NB4 (cell line): ENCODE measurements around the gene BDKRB2.
A peak's percentile ranks its signal among the peaks of the same experiment; 100 is the strongest.

Experiments
- DNase-seq: peaks from one replicate; pipeline ENCODE4 v3.0.0; 2010; ENCODE audit warnings: low read depth
- H3K4me3 ChIP-seq: one replicate; pipeline ENCODE4 v1.5.1; 2011; ENCODE audit warnings: mild to moderate bottlenecking, low read depth, low read length, moderate library complexity
- MYC ChIP-seq: IDR thresholded peaks from 2 replicates; pipeline ENCODE4 v1.6.1; 2011; ENCODE audit warnings: low read depth, low read length
- POLR2A ChIP-seq: IDR thresholded peaks from 2 replicates; pipeline ENCODE4 v1.6.1; 2011; ENCODE audit warnings: mild to moderate bottlenecking; ENCODE audit not compliant: insufficient read length; ENCODE audit errors: extremely low read depth
- TF ChIP-seq, protein P1 (sequence below): IDR thresholded peaks from 2 replicates; pipeline ENCODE4 v1.6.1; 2011; ENCODE audit warnings: low read depth, low read length
- TF ChIP-seq, protein P2 (sequence below): IDR thresholded peaks from one replicate; pipeline ENCODE4 v1.5.1; 2012; ENCODE audit warnings: low read depth, low read length

Gene BDKRB2

DNA sequence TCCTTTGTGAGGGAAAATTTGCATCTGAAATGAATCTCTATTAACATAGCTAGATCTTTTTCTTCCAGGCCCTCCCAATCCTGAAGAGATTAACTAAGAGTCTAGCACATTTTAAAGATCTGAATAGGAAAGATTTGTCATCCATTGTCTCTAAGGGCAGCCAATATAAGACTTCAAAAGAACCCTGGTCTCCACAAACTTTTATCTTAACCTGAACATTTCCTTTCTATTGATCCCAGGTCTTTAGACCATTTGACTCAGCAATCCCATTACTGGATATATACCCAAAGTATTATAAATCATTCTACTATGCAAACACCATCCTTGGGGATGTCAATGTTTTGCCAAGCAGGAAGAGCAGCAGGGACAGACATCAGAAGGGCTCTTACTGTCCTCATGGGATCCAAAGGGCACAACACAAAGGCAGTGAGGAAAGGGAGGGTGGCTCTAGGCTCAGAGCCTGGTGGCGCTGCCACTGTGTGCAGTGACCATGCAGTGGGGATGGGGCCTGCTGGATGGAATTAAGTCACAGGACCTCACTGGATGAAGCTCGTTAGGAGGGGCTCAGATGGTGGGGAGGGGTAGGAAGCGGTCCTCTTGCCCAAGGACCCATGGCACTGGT lies 12.7 kb upstream of the BDKRB2 start:
- no peak for DNase-seq
- TF ChIP-seq MYC, result no peak
- TF ChIP-seq POLR2A, result no peak
- TF ChIP-seq, protein P1, sequence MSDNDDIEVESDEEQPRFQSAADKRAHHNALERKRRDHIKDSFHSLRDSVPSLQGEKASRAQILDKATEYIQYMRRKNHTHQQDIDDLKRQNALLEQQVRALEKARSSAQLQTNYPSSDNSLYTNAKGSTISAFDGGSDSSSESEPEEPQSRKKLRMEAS, result no peak
- TF ChIP-seq, protein P2, sequence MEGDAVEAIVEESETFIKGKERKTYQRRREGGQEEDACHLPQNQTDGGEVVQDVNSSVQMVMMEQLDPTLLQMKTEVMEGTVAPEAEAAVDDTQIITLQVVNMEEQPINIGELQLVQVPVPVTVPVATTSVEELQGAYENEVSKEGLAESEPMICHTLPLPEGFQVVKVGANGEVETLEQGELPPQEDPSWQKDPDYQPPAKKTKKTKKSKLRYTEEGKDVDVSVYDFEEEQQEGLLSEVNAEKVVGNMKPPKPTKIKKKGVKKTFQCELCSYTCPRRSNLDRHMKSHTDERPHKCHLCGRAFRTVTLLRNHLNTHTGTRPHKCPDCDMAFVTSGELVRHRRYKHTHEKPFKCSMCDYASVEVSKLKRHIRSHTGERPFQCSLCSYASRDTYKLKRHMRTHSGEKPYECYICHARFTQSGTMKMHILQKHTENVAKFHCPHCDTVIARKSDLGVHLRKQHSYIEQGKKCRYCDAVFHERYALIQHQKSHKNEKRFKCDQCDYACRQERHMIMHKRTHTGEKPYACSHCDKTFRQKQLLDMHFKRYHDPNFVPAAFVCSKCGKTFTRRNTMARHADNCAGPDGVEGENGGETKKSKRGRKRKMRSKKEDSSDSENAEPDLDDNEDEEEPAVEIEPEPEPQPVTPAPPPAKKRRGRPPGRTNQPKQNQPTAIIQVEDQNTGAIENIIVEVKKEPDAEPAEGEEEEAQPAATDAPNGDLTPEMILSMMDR, result no peak
- no peak overlapping the region for H3K4me3 ChIP-seq

DNA sequence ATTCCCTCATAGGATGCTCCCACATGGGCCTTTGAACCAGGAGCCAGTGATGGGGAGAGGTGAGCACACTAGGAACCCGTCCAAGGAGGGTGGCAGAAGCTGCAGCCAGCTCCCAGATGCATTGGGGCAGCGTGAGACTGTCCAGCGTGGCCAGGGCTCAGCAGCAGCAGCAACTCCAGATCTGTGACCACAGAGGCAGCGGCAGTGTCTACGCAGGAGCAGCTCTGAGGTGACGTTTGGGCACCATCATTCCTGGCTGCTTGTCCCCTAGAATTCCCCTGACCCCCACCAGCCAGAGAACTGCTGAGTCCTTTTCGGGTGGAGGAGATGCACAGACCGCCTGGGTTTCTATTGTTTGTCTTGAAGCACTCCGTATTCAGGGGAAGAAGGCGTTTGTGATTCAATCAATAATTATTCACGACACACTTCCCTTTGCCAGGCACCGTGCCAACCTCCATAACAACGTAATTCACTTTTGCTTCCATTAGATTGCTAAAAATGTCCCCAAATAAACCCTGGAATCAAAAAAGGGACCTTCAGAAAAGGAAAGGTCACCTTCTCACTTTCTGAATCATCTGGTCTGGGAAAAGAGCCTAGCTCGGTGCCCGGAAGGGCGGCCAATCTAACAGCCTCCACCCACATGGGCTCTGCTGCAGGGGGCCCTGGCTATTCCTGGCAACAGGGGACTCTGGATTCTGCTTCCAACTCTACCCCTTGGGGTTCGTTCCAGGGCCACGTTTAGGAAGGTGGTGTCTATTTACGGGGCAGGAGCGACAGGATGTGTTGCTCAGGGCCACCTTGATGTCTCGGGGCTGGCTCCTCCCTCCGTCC lies 11.4 kb upstream of the BDKRB2 start:
- TF ChIP-seq, protein P2, result no peak
- TF ChIP-seq, protein P1, result no peak
- TF ChIP-seq POLR2A (no peak), MYC (no peak)
- no peak for DNase-seq
- H3K4me3 ChIP-seq, result no peak overlapping the region

DNA sequence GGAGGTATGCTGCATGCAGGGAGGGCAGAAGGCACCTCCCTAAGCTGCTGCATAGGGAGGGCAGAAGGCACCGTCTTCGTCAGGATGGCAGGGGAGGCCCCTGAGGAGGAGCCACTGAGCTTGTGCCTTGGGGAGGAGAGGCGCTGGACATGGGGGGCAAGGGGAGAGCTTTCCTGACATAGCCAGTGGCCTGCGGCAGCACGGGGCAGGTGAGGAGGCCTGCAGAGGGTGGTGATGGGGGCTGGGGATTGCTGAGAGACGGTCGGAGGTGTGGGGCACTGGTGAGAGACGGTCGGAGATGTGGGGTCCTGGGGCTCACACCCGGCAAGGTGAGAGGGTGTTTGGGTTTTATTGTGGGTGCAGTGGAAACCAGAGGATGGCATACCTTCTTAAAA lies 10.4 kb upstream of the BDKRB2 start:
- H3K4me3 ChIP-seq, result no peak overlapping the region
- no peak for DNase-seq
- TF ChIP-seq, protein P1, result no peak
- TF ChIP-seq, protein P2, result no peak
- no peak for TF ChIP-seq MYC
- no peak for TF ChIP-seq POLR2A

DNA sequence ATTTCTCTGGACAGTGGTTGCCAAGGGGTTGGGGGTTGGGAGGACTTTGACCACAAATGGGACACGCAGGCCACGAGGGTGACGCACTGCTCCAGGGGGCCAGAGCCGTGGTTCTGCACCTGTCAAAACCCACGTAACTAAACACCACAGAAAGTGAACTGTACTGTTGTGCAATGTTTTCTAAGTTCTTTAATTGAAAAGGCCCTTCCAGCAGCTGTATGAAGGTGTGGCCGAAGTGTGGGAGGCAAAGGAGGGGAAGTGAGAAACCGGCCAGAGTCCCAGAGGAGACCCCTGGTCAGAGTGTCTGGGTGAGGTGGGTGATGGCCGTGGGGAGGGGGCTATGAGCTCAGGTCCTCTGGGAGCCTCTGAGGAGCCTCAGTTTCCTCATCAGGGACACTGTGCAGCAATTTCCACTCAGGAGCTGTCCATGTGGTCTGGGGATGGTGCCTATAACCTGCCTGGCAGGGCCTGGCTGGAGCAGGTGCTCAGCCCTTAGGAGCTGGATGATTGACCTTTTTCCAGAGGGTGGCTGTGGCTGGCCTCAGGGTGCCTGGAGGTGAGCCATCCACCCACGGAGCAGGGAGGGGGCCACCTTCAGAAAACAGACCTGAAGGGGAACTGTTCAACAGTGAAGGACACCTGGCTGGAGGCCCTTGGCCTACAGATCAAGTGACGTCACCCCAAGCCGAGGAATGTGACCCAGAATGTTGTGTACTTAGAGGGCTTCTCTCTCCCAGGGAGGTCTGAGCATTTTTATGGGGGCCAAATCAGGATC lies 9.8 kb upstream of the BDKRB2 start:
- no peak overlapping the region for H3K4me3 ChIP-seq
- TF ChIP-seq, protein P1, result no peak
- DNase-seq, result peak; percentile 25

DNA sequence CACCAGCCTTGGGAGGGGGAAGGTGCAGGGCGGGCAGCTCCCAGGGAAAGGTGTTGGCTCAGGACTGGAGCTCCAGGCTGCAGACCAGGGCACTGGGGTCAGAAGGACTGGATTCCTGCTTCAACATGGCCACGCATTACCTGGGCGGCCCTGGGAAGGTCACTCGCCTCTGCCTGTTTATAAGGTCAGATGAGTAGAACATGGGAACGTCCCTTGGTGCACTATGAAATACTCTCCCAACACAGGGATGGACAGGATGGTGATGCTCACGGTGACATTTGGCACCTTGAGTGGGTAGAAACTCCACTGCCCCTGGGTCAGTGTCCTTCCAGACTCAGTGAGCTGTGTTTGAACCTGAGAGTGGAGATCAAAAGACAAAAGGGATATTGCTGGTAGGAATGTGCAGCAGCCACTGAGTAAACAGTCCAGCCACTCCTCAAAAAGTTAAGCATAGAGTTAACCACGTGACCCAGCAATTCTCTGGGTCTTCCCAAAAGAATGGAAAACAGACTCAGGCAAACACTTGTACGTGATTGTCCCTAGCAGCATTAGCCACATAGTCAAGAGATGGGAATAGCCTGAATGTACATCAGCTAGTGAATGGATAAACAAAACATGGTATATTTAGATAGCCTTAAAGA lies 9.1 kb upstream of the BDKRB2 start:
- TF ChIP-seq POLR2A (no peak), MYC (no peak)
- TF ChIP-seq, protein P2, result no peak
- TF ChIP-seq, protein P1, result no peak
- no peak overlapping the region for H3K4me3 ChIP-seq
- no peak for DNase-seq
